ENCODE data around the gene ASF1A. TPM values are rescaled to one million over a fixed set of nuclear protein-coding genes. Genes with fewer than 3 reads are reported as not detected.

The ASF1A gene
- total RNA-seq, 1 donor: 23.7 TPM

DNA sequence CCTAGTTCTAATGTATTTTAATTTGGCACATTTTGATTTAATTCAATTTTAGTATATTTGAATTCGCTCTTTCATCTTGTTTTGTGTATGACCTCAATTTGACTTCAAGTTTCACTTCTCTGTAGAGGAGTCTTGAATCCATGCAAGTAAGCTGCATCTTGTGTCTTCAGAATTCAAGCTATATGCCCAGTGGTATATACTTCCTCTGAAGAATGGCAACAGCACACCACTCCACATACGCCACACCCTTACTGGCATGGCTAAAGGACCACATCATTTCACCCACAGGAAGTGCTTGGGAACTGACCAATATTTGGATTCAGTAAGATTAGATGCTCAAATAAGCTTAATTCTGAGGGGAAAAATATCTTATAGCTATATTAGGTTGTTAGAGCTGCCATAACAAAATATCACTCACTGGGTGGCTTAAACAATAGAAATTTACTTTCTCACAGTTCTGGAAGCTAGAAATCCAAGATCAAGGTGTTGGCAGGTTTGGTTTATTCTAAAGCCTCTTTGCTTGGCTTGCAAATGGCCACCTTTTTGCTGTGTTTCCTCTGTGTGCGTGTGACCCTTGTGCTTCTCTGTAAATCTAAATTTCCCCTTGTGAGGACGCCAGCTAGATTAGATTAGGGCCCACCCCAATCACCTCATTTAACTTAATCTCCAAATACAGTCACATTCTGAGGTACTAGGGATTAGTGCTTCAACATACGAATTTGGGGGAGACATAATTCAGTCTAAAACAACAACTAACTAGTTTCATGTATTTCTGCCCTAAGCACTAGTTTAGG lies 2.8 kb upstream of the ASF1A start:
- TF ChIP-seq, protein P1, sequence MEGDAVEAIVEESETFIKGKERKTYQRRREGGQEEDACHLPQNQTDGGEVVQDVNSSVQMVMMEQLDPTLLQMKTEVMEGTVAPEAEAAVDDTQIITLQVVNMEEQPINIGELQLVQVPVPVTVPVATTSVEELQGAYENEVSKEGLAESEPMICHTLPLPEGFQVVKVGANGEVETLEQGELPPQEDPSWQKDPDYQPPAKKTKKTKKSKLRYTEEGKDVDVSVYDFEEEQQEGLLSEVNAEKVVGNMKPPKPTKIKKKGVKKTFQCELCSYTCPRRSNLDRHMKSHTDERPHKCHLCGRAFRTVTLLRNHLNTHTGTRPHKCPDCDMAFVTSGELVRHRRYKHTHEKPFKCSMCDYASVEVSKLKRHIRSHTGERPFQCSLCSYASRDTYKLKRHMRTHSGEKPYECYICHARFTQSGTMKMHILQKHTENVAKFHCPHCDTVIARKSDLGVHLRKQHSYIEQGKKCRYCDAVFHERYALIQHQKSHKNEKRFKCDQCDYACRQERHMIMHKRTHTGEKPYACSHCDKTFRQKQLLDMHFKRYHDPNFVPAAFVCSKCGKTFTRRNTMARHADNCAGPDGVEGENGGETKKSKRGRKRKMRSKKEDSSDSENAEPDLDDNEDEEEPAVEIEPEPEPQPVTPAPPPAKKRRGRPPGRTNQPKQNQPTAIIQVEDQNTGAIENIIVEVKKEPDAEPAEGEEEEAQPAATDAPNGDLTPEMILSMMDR (IDR thresholded peaks at IDR 0.05; ENCODE audit: insufficient read depth, low read depth, low read length): no peak
- no peak for DNase-seq (ENCODE audit: low read depth)
- H3K4me3 ChIP-seq (ENCODE audit: low read depth, low read length): no peak overlapping the region

DNA sequence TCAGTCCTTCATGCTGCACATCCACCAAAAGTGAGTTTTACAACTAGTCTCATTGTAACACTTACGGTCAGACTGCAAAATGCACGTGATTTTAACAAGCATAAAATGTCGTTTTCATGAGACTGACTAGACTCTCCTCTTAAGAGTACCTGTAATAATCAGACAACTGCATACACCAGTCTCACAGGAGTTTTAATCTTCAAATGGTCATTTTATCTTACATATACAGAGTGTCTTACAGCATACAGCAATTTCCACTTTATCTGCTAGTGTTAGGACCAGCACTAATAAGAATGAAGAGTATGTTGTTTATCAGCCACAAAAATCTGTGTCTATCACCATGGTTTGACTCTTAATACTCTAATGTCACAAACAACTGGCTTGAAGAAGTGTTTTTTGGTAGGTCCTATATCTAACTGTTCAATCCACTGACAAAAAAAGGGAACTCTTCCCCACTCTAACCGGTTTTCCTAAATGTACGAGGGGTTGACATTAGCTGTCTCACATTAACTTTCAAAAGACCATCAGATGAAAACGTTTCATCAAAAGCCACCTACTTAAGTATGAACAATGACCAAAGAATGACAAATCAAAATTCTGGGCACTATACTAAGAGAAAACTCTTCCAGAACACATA lies 1.5 kb upstream of the ASF1A start:
- DNase-seq (ENCODE audit: low read depth): no peak
- TF ChIP-seq, protein P1 (IDR thresholded peaks at IDR 0.05; ENCODE audit: insufficient read depth, low read depth, low read length): no peak

DNA sequence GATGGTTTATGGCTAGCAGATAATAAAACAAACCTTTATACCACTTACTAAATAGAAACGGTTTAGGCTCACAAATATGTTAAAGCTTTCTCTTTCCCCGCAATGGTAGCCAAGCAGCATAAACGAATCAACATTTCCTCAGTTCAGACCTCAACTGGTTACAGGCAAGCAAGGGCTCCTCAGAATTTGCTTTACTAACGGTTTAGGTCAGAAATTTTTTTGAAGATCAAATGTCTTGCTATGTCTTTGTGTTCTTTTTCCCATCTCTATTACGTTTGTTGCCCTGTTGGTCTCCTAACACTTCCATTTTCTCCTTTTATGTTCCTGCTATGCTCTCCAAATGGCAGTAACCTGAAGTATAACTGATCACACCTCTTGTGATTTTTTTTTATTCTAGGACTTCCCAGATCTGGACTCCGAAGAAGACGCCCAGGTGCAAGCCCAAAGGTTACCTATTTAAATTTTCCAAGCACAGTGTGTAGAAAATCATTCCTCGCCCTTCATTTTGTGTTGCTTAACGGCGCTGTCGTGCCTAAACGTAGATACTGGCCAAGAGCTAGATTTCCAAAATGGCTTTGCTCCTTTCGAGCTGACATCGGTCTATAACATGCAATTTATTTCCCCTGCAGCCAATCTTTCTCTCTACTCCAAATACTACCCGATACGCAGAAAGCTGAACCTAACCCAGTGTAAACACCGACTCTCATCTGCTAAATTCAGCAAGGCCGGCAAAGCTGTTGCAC lies 717 bp upstream of the ASF1A start:
- TF ChIP-seq, protein P1 (IDR thresholded peaks at IDR 0.05; ENCODE audit: insufficient read depth, low read depth, low read length): no peak
- DNase-seq (ENCODE audit: low read depth): peak; percentile 74
- peak overlapping the region; percentile 74 for H3K4me3 ChIP-seq (ENCODE audit: low read depth, low read length)

More for the DNA sequence above, 1.5 kb upstream of the ASF1A start:
- H3K4me3 ChIP-seq (ENCODE audit: low read depth, low read length): peak overlapping the region; percentile 74

DNA sequence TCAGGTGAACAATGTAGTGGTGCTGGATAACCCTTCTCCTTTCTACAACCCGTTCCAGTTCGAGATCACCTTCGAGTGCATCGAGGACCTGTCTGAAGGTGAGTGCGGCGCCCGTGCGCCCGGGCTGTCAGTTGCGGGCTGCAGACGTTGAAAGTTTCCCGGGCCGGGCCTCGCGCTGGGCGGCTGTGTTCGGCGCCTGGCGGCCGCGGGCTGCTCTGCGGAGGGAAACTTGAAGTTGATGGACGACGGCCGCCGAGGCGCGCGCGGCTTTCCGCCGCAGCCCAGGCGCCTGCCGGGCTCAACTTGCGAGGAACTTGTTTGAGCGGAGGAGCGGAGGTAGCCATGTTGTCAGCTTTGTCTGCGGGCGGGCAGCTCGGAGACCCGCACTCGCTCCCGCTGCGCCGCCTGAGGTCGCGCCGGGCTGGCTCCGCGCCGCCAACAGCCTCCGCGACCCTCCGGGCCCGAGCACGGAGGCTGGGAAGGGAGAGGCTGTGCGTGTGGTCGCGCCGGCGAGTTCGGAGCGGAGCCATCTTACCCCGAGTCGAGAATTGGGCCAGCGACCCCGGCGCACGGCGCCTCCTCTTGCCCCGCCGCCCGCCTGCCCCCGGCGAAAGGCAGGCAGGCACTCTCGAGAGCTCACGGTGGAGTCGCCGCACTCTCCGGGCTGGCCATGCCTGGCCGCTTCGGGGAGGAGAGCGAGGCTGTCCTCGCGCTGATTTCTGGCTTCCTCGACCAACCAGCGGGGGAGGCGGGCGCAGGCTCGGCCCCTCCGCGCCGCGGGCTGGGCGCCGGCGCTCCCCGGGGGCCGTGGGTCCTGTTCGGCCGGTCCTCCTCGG lies 691 bp downstream of the ASF1A start:
- TF ChIP-seq, protein P1 (IDR thresholded peaks at IDR 0.05; ENCODE audit: insufficient read depth, low read depth, low read length): no peak
- DNase-seq (ENCODE audit: low read depth): peak; percentile 65
- H3K4me3 ChIP-seq (ENCODE audit: low read depth, low read length): peak overlapping the region; percentile 88

DNA sequence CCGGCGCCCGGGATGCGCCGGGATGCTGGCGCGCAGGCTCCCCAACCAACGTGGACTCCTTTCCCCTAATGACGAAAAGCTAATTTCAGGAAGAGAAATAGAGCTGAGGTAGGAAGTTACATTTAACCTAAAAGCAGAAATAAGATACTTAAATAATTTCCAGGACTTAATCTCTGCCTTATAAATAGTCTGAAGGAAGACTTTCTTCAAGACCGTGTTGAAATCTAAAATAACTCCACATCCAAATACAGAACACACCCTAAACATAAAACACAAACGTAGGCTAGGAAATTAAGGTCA lies 1.3 kb downstream of the ASF1A start:
- peak overlapping the region; percentile 88 for H3K4me3 ChIP-seq (ENCODE audit: low read depth, low read length)
- no peak for DNase-seq (ENCODE audit: low read depth)
- TF ChIP-seq, protein P1 (IDR thresholded peaks at IDR 0.05; ENCODE audit: insufficient read depth, low read depth, low read length): no peak

DNA sequence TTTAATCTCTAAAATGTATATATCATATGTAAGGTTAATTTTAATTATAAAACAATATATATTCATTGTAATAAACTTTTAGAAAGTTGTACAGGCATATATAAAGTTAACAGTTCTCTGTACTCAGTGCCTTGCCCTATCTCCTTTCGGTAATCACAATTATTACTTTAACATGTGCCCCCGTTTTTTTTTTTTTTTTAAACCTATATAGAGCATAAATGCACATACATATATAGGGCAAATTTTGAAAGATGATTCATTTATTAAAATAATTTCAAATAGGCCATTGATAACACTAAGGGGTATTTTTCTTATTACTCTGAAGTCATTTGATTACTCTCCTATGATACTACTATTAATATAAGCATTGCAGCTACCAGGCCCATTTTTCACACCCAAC lies 1.9 kb downstream of the ASF1A start:
- peak overlapping the region; percentile 88 for H3K4me3 ChIP-seq (ENCODE audit: low read depth, low read length)
- TF ChIP-seq, protein P1 (IDR thresholded peaks at IDR 0.05; ENCODE audit: insufficient read depth, low read depth, low read length): no peak
- DNase-seq (ENCODE audit: low read depth): no peak

All from fibroblast of villous mesenchyme (primary cell).